H9 (cell line): ENCODE measurements around the gene ARMH3. TPM values are rescaled to one million over a fixed set of nuclear protein-coding genes. Genes with fewer than 3 reads are reported as not detected.

ENCODE experiments used
- DNase-seq: peaks from one replicate; pipeline ENCODE4 v3.0.0-alpha.2; 2017
- H2AFZ ChIP-seq: one replicate; pipeline ENCODE4 v1.6.1; 2013; ENCODE audit warnings: mild to moderate bottlenecking, low read length, control low read depth, moderate library complexity
- H2AK5ac ChIP-seq: 2 replicates; pipeline ENCODE4 v1.6.1; 2013; ENCODE audit warnings: low read length, control low read depth, mixed read lengths; ENCODE audit not compliant: insufficient read length
- H2BK120ac ChIP-seq: one replicate; pipeline ENCODE4 v1.6.1; 2013; ENCODE audit warnings: low read depth, mild to moderate bottlenecking, low read length, control low read depth, inconsistent platforms; ENCODE audit not compliant: poor library complexity, severe bottlenecking
- H2BK12ac ChIP-seq: 2 replicates; pipeline ENCODE4 v1.6.1; 2013; ENCODE audit warnings: low read length, control low read depth, mixed read lengths, low read depth; ENCODE audit not compliant: insufficient read length
- H2BK15ac ChIP-seq: 2 replicates; pipeline ENCODE4 v1.6.1; 2013; ENCODE audit warnings: low read depth, low read length, control low read depth
- H2BK20ac ChIP-seq: one replicate; pipeline ENCODE4 v1.6.1; 2013; ENCODE audit warnings: low read depth, mild to moderate bottlenecking, low read length, control low read depth, inconsistent platforms; ENCODE audit not compliant: poor library complexity, severe bottlenecking
- H2BK5ac ChIP-seq: 2 replicates; pipeline ENCODE4 v1.6.1; 2013; ENCODE audit warnings: low read length, control low read depth, mixed read lengths; ENCODE audit not compliant: insufficient read length
- H3K14ac ChIP-seq: 2 replicates; pipeline ENCODE4 v1.6.1; 2013; ENCODE audit warnings: low read length, control low read depth; ENCODE audit not compliant: insufficient read depth
- H3K18ac ChIP-seq: 2 replicates; pipeline ENCODE4 v1.6.1; 2013; ENCODE audit warnings: low read depth, mild to moderate bottlenecking, mixed read lengths, low read length, control low read depth; ENCODE audit not compliant: insufficient read length
- H3K23ac ChIP-seq: 2 replicates; pipeline ENCODE4 v1.6.1; 2013; ENCODE audit warnings: low read length, control low read depth, mixed read lengths, low read depth; ENCODE audit not compliant: insufficient read length
- H3K23me2 ChIP-seq: 2 replicates; pipeline ENCODE4 v1.6.1; 2013; ENCODE audit warnings: low read depth, mild to moderate bottlenecking, mixed read lengths, low read length, control low read depth; ENCODE audit not compliant: insufficient read length, poor library complexity, severe bottlenecking
- H3K27ac ChIP-seq: 2 replicates; pipeline ENCODE4 v1.5.1; 2013; ENCODE audit warnings: low read length, control low read depth, mixed read lengths, low read depth; ENCODE audit not compliant: insufficient read length
- H3K27me3 ChIP-seq: 2 replicates; pipeline ENCODE4 v1.6.1; 2013; ENCODE audit warnings: low read length, control low read depth, inconsistent platforms; ENCODE audit not compliant: insufficient read depth
- H3K4ac ChIP-seq: 2 replicates; pipeline ENCODE4 v1.6.1; 2013; ENCODE audit warnings: low read depth, mild to moderate bottlenecking, control low read depth, inconsistent platforms, low read length, moderate library complexity
- H3K4me1 ChIP-seq: 2 replicates; pipeline ENCODE4 v1.6.1; 2013; ENCODE audit warnings: low read length, control low read depth, inconsistent platforms; ENCODE audit not compliant: insufficient read depth
- H3K4me2 ChIP-seq: 2 replicates; pipeline ENCODE4 v1.6.1; 2013; ENCODE audit warnings: low read length, control low read depth, mixed read lengths; ENCODE audit not compliant: insufficient read length, insufficient read depth
- H3K56ac ChIP-seq: 2 replicates; pipeline ENCODE4 v1.6.1; 2013; ENCODE audit warnings: low read depth, mild to moderate bottlenecking, mixed read lengths, low read length, control low read depth; ENCODE audit not compliant: insufficient read length
- H3K79me1 ChIP-seq: 2 replicates; pipeline ENCODE4 v1.6.1; 2013; ENCODE audit warnings: low read depth, mild to moderate bottlenecking, moderate library complexity, low read length, control low read depth, inconsistent platforms; ENCODE audit not compliant: insufficient read depth, poor library complexity, severe bottlenecking
- H3K79me2 ChIP-seq: 2 replicates; pipeline ENCODE4 v1.6.1; 2013; ENCODE audit warnings: low read length, control low read depth, inconsistent platforms; ENCODE audit not compliant: insufficient read depth
- H3K9ac ChIP-seq: 2 replicates; pipeline ENCODE4 v1.6.1; 2013; ENCODE audit warnings: low read length, control low read depth, mixed read lengths; ENCODE audit not compliant: insufficient read length; ENCODE audit errors: extremely low read depth
- H3K9me3 ChIP-seq: one replicate; pipeline ENCODE4 v1.6.1; 2013; ENCODE audit warnings: low read depth, low read length, inconsistent platforms; ENCODE audit not compliant: control insufficient read depth
- H3T11ph ChIP-seq: one replicate; pipeline ENCODE4 v1.6.1; 2013; ENCODE audit warnings: mild to moderate bottlenecking, low read length, control low read depth, inconsistent platforms
- H4K20me1 ChIP-seq: one replicate; pipeline ENCODE4 v1.6.1; 2013; ENCODE audit not compliant: control insufficient read depth, insufficient read length, insufficient read depth
- H4K5ac ChIP-seq: 2 replicates; pipeline ENCODE4 v1.6.1; 2013; ENCODE audit warnings: low read depth, mild to moderate bottlenecking, mixed read lengths, low read length, control low read depth; ENCODE audit not compliant: insufficient read length
- H4K8ac ChIP-seq: replicated peaks from 2 replicates; pipeline ENCODE4 v1.6.1; 2013; ENCODE audit warnings: low read length, control low read depth, mixed read lengths, low read depth; ENCODE audit not compliant: insufficient read length
- H4K91ac ChIP-seq: 2 replicates; pipeline ENCODE4 v1.6.1; 2013; ENCODE audit warnings: low read depth, mild to moderate bottlenecking, moderate library complexity, mixed read lengths, low read length, control low read depth; ENCODE audit not compliant: insufficient read length
- H3K27ac Mint-ChIP-seq, 3 experiments: 2 replicates in 2 of 3; 3 replicates in 1 of 3; pipeline ENCODE4 v1.8.0; 2020 to 2021; ENCODE audit warnings: mixed read lengths in 3 of 3, mild to moderate bottlenecking in 1 of 3, moderate library complexity in 1 of 3
- H3K27me3 Mint-ChIP-seq: 2 replicates; pipeline ENCODE4 v1.8.0; 2021; ENCODE audit warnings: low read depth, mild to moderate bottlenecking, moderate library complexity, mixed read lengths
- H3K36me3 Mint-ChIP-seq, 3 experiments: 2 replicates in 2 of 3; 3 replicates in 1 of 3; pipeline ENCODE4 v1.8.0; 2020 to 2021; ENCODE audit warnings: low read depth in 3 of 3, mixed read lengths in 3 of 3; ENCODE audit not compliant: insufficient read depth in 1 of 3
- H3K4me1 Mint-ChIP-seq, 2 experiments: 2 replicates each; pipeline ENCODE4 v1.8.0; 2020; ENCODE audit warnings: mixed read lengths in 2 of 2
- H3K4me3 Mint-ChIP-seq, 2 experiments: 2 replicates in 1 of 2; 3 replicates in 1 of 2; pipeline ENCODE4 v1.8.0; 2020 to 2021; ENCODE audit warnings: mild to moderate bottlenecking in 2 of 2, mixed read lengths in 2 of 2, moderate library complexity in 1 of 2
- H3K9me3 Mint-ChIP-seq, 2 experiments: 2 replicates in 1 of 2; 3 replicates in 1 of 2; pipeline ENCODE4 v1.8.0; 2020; ENCODE audit warnings: mild to moderate bottlenecking in 2 of 2, mixed read lengths in 2 of 2, moderate library complexity in 1 of 2
- WGBS: extraction: QIAGEN DNeasy Blood & Tissue Kit; methylation state at CpG from one replicate; pipeline ENCODE4 v1.1.7; 2013; ENCODE audit warnings: missing lambda C conversion rate, low lambda C conversion rate, mixed read lengths; ENCODE audit not compliant: insufficient read length; ENCODE audit errors: extremely low coverage; 5-methylcytosine and 5-hydroxymethylcytosine counted together
- total RNA-seq: library from RNA; stranded (reverse); gene quantifications from 2 replicates; pipeline ENCODE4 v1.2.1, GENCODE V29; 2021
- TF ChIP-seq, protein P1 (sequence below): fragments of 200-600 bp; sonication (generic); conservative IDR thresholded peaks from 3 replicates; pipeline ENCODE4 v1.8.0; 2021; ENCODE audit warnings: antibody characterized with exemption, mild to moderate bottlenecking

ARMH3 gene
- total RNA-seq, 1 experiment from 2014 or later, result 20.4 TPM

DNA sequence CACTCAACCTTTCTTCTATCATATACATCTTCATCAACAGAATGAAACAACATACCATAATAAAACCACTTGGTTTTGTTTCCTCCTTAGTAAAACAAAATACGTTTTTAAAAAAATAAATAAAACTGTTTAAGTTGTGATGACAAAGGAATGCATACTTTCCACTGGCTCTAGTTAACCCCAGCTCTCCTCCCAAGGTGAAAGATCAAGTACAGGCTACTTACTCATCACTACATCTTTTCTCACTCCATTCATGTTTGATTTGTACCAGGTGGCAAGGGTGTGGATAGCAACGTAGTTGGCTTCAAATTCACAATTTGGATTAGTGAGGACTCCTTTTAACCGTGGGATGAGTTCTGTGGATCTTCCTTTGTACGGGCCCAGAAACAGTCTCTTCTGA, 252.5 kb downstream of the ARMH3 start:
- Mint-ChIP-seq H3K27ac (no peak overlapping the region), H3K4me3 (no peak overlapping the region), H3K9me3 (no peaks in the 10 kb centered on the region), H3K4me1 (no peaks in the 10 kb centered on the region), H3K36me3 (peaks cover 56 to 90% (median 88%) of the 10 kb centered on the region in 3 experiments; a peak in 6 of 7 replicates), H3K27me3 (no peaks in the 10 kb centered on the region)
- Histone ChIP-seq H3K9ac (no peak overlapping the region), H3K14ac (no peak overlapping the region), H3K23me2 (no peaks in the 10 kb centered on the region), H3K79me2 (no peaks in the 10 kb centered on the region), H4K8ac (no peak overlapping the region), H2BK12ac (no peak overlapping the region), H4K91ac (no peak overlapping the region), H2BK20ac (no peak overlapping the region), H4K20me1 (no peaks in the 10 kb centered on the region), H3K27me3 (no peaks in the 10 kb centered on the region), H3K9me3 (no peaks in the 10 kb centered on the region), H3K79me1 (peaks cover 3% of the 10 kb centered on the region), H3K4me1 (no peaks in the 10 kb centered on the region), H3T11ph (no peak overlapping the region), H4K5ac (no peak overlapping the region), H3K4me2 (no peak overlapping the region), H3K56ac (no peak overlapping the region), H2AK5ac (no peak overlapping the region), H2BK5ac (no peak overlapping the region), H3K18ac (no peak overlapping the region), H3K27ac (no peak overlapping the region), H3K4ac (no peak overlapping the region), H2BK120ac (no peak overlapping the region), H2BK15ac (no peak overlapping the region), H3K23ac (no peak overlapping the region), H2AFZ (no peak overlapping the region)
- DNase-seq, result no peak
- no CpG with 5 or more reads among the region's 4 CpGs for WGBS
- TF ChIP-seq, protein P1, sequence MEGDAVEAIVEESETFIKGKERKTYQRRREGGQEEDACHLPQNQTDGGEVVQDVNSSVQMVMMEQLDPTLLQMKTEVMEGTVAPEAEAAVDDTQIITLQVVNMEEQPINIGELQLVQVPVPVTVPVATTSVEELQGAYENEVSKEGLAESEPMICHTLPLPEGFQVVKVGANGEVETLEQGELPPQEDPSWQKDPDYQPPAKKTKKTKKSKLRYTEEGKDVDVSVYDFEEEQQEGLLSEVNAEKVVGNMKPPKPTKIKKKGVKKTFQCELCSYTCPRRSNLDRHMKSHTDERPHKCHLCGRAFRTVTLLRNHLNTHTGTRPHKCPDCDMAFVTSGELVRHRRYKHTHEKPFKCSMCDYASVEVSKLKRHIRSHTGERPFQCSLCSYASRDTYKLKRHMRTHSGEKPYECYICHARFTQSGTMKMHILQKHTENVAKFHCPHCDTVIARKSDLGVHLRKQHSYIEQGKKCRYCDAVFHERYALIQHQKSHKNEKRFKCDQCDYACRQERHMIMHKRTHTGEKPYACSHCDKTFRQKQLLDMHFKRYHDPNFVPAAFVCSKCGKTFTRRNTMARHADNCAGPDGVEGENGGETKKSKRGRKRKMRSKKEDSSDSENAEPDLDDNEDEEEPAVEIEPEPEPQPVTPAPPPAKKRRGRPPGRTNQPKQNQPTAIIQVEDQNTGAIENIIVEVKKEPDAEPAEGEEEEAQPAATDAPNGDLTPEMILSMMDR, result no peak
